HL-60/S4 treated with retinoic acid at 250 ng/mL for 4 days and 3 days (cell line): Measurements from ENCODE around the gene DAGLB.

ENCODE experiments used
- in situ Hi-C: fragments of 300-500 bp; cut with MboI; formaldehyde crosslinking; loops from 2 replicates; pipeline ENCODE4 v1.7.0; 2022; ENCODE audit warnings: low sequenced_read_pairs

The DAGLB gene, protein sequence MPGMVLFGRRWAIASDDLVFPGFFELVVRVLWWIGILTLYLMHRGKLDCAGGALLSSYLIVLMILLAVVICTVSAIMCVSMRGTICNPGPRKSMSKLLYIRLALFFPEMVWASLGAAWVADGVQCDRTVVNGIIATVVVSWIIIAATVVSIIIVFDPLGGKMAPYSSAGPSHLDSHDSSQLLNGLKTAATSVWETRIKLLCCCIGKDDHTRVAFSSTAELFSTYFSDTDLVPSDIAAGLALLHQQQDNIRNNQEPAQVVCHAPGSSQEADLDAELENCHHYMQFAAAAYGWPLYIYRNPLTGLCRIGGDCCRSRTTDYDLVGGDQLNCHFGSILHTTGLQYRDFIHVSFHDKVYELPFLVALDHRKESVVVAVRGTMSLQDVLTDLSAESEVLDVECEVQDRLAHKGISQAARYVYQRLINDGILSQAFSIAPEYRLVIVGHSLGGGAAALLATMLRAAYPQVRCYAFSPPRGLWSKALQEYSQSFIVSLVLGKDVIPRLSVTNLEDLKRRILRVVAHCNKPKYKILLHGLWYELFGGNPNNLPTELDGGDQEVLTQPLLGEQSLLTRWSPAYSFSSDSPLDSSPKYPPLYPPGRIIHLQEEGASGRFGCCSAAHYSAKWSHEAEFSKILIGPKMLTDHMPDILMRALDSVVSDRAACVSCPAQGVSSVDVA

DNA sequence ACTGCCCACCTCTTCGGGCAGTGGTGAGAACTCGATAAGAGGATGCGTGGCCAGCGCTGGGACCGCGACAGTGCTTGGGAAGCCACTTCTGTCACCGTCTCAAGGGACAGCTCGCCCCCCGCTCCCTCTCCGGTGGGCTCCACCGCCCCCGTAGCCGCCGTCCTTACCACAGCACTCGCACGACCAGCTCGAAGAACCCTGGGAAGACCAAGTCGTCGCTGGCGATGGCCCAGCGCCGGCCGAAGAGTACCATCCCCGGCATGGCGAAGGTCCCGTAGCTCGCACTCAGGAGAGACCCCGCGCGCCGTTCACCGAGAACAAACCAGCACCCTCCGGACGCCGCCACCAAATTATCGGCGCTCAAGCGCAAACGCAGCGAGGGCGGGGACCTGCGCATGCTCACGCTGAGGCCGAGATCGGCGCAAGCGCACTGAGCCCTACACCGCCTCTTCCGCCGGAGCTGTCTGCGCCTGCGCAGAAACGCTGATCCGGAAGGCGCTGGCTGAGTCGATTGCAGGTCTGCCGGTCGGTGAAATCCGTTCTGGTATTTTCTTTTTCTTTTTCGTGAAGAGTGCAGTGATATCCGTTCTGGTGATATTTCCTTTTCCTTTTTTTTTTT is at the start of gene DAGLB:
TSS of gene DAGLB (minus strand) at position 374 of the 619 bp plus-strand sequence. CDS start at position 262, 112 bp downstream.
- in situ Hi-C loops, result no loop called here

DNA sequence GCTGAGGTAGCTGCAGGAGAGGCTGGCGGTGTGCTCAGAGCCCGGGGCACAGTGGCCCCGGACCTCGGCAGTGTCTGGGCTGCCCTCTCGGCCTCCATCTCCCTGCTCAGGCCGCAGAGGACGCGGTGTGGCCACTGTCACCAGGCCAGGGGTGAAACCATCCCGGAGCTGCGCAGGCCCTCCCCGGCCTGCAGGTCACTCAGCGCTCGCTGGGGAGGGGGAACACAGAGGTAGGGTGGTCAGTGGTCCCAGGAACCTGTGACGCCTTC is 49.8 kb upstream of the DAGLB start:
- in situ Hi-C loops, result no loop called here

DNA sequence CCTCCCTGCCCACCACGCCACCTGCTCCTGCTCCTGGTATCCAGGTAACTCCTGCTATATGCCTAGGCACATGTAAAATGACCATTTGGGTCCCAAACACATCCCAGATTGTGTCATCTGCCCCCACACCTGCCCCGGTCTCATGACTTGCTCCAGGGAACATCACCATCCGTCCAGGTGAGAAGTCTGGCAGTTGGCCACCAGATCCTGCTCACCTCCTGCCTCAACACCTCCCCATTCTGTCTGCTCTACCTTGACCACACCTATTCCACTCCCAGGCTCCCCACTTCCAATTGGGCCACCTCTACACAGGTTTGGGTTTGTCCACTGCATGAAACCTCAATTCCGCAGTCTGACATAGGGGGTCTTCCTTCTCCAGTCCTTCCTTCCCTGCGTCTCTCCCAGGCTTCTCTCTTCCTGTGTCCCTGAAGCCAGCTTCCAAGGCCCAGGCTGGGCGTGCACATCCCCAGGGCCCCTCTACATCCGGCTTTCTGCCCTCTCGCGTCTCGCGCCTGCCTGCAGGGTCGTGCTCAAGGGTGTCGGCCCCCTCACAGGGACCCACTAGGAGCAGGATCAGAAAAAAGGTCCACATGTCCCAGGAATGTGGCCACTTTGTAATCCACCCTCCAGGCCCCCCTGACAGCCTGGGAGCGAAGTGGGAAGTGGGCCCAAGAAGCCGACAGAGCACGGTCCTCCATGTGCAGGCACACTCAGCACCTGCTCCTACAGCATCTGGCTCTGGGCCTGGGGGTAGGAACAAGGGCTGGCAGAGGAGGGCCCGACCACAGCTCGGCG is 49.3 kb upstream of the DAGLB start:
- in situ Hi-C loops, result no loop called here

DNA sequence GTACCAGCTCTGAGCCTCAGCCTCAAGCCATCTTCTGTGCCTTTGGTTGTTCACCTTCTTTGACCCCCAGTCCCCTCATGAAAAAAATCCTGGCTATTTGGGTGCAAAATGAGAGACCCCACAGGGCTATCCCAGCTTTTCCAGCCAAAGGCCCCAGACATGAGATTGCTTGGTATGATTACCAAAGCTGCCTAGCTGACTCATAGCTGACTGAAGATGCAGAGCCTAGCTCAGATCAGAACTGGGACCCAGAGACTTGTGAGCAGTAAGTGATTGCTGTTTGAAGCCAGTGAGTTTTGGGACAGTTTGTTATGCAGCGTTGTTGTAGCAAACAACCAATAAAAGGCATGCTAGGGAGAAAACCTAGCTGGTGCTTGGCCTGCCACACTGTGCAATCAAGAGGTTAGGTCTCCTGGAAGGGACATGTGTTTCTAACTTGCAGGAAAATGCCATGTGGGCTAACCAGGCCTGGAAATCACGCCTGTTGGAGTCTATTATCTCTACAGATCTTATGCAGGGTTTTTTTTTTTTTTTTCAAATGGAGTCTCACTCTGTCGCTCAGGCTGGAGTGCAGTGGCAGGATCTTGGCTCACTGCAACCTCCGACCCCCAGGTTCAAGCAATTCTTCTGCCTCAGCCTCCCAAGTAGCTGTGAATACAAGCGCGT is 48.0 kb upstream of the DAGLB start:
- in situ Hi-C loops, result no loop called here

DNA sequence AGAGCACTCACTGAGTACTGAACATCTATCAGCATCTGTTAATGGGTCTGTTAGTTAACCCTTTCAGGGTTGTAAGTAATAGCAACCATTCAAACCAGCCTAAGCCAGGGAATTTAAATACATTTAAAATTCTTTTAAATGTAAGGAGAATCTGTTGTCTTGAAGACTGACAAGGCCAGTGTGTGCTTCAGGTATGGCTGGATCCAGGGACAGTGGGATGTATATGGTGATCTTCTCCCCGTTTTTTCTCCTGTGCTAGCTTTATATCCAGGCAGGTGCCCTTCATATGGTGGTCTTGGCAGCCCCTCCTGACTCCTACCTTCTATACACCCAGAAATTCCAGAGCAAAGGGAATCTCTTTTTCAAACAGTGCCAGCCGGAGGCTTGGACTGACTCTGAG is 46.6 kb upstream of the DAGLB start:
- in situ Hi-C loops, result no loop called here

DNA sequence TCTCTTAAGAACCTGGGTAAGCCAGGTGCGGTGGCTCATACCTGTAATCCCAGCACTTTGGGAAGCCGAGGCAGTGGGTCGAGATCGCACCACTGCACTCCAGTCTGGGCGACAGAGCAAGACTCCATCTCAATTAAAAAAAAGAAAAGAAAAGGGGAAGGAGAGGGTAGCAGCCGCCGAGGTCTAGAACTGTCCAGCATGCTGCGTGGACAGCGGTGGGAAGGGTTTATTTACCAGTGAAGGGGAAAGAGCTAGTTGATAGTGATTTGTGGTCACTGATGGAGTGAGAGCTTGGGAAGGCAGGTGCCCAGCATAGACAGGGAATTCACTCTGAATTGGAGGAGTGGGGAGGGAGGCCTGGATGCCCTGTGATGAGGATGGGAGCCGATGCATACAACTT is 43.4 kb upstream of the DAGLB start:
- in situ Hi-C loops, result no loop called here

DNA sequence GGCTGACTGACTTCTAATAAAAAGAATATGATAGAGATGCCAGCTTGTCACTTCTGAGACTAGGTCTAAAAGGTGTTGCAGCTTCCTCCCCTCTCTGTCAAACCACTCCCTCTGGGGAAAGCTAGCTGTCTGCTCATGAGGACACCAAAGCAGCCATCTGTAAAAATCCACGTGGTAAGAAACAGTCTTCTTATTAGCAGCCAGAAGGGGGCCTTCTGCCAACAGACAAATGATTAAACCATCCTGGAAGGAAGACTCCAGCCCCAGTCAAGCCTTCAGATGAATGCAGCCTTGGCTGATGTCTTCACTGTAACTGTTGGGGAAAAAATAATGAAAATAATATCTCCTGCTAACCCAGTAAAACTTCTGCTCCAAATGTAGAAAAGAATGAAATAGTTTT is 41.9 kb upstream of the DAGLB start:
- in situ Hi-C loops, result no loop called here

DNA sequence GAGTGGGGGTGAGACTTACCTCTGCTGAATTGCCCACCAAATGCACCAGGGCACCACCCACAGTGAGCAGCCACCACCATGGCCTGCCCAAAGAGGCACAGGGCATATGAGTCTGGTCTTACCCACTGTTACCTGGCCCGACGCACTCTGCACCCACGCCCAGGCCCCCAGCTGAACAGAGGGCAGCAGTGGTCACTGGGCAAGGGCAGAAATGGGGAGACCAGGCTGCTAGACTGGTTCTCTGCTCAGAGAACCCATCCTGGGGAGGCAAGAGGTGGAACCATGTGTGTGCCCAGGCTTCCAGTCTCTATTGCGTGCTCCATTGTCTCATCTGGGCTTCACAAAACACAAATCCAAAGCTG is 39.4 kb upstream of the DAGLB start:
- in situ Hi-C loops, result no loop called here

DNA sequence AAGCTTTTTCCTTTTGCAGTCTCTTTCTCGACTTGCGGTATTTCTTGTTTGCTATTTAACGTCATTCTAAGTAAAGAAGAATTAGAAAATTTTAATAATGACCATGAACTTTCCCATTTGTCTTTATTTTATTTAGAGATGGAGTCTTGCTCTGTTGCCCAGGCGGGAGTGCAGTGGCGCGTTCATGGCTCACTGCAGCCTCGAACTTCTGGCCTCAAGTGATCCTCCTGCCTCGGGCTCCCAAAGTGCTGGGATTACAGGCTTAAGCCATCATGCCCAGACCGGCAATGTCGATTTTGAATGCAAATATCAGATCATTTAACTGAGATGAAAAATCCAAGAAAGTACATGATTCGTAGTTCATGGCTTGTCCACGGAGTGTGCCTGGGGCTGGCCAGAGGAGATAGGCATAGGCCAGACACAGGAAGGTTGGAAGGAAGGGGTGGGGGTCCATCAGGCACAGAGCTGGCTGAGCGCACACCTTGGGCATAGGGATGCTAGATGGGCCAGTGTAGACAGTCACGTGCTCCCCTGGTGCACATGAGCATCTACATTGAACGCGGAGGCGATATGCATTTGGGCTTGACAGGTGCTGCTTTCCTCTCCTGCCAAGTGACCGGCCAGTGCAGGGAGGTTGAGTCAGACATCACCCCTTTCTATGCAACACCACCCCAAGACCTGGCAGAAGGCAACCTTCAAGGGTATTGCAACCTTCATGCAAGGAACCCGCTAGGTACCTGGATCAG is 38.9 kb upstream of the DAGLB start:
- in situ Hi-C loops, result no loop called here

DNA sequence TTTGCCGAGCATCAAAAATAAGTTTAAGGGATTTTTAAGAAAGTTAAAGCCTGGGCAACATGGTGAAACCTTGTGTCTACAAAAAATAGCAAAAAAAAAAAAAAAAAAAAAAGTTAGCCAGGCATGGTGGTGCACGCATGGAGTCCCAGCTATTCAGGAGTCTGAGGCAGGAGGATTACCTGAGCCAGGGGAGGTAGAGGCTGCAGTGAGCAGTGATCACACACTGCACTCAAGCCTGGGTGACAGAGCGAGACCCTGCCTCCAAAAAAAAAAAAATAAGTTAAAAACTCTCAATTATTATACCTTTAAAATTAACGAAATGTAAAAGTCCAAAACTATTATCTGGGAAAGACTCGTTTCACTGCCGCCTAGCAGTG is 35.0 kb upstream of the DAGLB start:
- in situ Hi-C loops, result no loop called here

DNA sequence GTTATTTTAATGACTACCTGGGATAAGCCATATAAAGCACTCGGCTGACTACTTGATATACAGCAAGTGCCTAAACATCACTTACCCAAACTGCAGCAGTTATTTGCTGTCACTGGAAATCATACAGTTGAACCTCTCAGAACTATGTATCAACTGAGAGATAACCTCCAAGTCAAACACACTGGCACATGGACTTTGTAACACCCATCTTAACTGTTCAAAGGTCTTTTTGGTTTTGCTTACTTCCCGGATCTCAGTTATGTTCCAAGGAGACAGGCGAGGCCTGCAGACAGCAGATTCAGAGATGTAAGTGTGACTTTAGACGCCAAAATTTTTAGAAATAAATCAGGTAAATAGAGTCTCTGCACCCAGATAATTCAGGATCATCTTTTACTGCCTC is 34.6 kb upstream of the DAGLB start:
- in situ Hi-C loops, result no loop called here

DNA sequence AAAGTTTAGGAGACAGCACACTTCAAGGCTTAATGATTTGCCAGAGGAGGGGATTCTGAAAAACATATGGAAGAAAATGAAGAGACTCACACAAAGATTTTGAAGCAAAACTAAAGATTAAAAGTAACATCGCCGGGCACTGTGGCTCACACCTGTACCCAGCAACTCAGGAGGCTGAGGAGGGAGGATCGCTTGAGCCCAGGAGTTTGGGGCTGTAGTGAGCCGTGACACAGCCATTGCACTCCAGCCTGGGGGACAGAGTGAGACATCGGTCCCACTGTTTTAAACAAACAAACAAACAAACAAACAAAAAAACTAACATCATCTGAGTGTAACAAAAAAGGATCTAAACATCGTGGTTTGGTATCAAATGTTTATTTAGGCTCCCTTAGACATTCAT is 33.7 kb upstream of the DAGLB start:
- in situ Hi-C loops, result no loop called here

DNA sequence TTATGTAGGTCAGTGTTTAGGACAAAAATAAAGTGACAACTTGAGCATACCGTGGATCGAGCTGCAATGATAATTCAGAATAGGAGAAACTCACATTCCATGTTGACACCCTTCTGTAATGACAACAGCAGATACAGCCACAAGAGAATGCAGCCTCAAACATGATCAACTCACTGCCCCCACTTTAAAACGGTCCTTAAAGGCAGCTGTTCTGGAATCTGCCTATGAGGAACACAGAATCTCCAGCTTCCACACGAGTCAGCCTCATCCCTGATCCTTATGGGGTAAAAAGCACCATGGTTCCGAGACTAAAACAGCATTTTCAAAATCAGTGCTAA is 32.5 kb upstream of the DAGLB start:
- in situ Hi-C loops, result no loop called here

DNA sequence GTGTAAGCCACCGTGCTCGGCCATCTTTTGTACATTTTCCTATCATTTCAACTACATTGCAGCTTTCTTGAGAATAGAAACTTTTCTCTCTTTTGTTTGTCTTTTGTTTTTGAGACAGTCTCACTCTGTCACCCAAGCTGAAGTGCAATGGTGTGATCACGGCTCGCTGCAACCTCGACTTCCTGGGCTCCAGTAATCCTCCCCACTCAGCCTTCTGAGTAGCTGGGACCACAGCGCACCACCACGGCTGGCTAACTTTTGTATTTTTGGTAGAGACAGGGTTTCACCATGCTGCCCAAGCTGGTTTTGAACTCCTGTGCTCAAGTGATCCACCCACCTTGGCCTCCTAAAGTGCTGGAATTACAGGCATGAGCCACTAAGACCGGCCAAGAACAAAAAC is 31.3 kb upstream of the DAGLB start:
- in situ Hi-C loops, result no loop called here

DNA sequence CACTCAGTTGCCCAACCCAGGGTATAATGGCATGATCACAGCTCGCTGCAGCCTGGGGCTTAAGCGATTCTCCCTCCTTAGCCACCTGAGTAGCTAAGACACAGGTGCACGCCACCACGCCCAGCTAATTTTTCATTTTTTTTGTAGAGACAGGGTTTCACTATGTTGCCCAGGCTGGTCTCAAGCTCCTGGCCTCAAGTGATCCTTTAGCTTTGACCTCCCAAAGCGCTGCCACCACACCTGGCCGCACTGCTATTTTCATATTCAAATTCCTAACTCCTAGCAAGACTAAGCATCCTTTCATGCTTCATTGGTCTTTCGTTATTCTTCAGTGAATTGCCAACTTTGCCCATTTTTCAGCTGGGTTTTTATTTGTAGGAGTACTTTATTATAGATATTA is 30.4 kb upstream of the DAGLB start:
- in situ Hi-C loops, result no loop called here

DNA sequence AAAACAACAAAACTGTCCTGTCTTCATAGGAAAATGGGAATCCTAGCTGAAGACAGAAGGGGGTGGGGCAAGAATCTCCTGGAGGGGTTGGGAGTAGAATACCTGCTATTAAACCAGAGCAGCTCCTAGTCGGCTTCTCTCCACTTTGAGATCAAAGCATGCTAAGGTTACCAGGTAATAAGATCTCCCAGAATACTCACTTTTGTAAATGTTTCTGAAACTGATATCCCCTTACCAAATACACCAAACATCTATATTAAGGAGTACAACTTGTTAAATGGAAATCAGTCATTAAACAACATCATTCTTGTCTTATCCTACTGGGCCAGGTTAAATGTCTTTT is 29.5 kb upstream of the DAGLB start:
- in situ Hi-C loops, result no loop called here

DNA sequence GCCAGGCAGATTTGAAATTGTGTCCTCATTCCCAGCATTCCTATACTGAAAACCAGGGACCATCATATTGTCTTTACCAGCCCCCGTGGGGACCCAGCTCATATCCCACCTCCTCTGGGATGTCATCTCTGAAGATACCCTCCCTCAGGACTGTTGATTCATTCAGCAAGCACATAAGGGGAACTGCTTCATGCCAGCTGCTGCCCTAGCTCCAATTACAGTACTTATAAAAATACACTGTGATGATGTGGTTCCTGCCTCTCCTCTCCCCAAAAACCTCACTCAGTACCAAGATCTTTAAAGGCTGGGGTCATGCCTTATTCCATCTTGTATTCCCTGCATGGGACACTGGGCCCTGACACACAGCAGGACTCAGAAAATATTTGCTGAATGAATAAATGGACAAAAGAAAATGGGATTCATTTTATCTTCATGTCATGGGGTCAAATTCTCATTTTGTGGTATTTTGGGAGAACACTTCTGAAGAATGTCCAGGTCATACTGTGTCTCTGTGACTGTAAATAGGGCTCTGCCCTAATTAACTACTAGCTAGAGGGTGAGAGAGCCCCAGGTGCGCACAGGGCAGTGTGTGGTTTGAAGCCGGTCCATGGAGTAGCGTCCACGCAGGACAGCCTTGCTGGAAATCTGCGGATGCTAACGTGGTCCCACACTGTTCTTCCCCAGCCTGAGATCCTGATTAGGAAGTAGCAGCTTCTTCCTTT is 29.0 kb upstream of the DAGLB start:
- in situ Hi-C loops, result no loop called here

DNA sequence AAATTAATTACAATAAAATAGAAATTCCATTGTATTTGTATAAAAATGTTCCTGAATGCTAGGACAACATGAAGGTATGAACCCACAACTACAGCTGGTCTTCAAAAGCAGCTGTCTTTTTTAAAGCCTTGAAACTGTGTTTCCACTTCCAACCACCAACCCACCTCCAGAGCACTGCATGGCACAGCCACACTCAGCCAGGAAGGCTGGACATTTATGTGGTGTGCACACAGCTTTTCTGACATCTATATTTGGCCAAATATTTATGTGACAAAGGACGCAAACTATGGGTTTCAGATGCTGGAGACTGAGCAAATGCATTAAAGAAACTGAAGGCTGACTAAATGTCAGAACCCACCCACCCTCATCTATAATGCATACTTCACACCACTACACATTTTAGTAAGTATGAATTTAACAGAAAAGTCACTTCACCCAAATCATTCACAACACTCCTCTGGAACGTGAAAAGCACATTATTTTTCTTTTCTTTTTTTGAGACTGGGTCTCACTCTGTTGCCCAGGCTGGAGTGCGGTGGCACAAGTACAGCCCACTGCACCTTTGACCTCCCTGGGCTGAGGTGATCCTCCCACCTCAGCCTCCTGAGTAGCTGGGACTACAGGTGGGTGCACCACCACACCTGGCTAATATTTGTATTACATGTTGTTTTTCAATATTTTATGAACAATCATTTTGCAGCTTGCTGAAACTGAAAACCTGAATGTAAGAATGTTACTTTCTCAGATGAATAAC is 27.9 kb upstream of the DAGLB start:
- in situ Hi-C loops, result no loop called here

DNA sequence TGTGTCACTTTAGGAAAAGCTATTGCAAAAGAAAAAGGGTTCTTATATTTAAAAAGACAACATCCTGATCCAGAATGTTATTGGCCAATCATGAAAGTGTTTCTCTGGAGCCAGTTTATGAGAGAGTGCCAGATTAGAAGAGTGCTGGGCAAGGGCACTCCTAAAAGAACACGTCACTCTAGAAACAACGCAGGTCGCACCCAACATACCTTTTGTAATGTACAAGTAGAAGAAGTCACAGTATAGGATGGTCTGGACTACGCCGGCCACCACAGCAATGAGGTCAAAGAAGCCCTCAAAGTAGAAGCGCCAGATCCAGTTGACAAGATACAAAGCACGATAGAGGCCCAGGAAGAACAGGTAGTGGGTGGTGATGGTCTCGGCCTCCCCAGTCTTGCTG is 18.1 kb upstream of the DAGLB start:
- in situ Hi-C loops, result no loop called here
